ENCODE results near the gene POLRMT.

- no peak for TF ChIP-seq TAF1 (IDR thresholded peaks at IDR 0.05; ENCODE audit: borderline replicate concordance, insufficient read depth, low read length)
- no peak for TF ChIP-seq SIN3A (IDR thresholded peaks at IDR 0.05; ENCODE audit: borderline replicate concordance, insufficient read depth, low read length)
- no peak for TF ChIP-seq FOXP2 (optimal IDR thresholded peaks at IDR 0.05; ENCODE audit: borderline replicate concordance, extremely low read depth, extremely low read length, insufficient read depth)
- TF ChIP-seq POLR2AphosphoS5 (IDR thresholded peaks at IDR 0.05; ENCODE audit: low read depth, low read length), result no peak
Observed at GRCh38 chr19:677601-678436, 44.5 kb upstream of the POLRMT start.
